Stimulated activated CD4-positive, alpha-beta T cell treated with anti-CD3 and anti-CD28 coated beads, Interleukin-15, amount 100 ng/mL, for 24 hours (primary cell): ENCODE measurements around the gene CCDC106.

Experiments used
- DNase-seq: peaks from one replicate; pipeline ENCODE4 v3.0.0-alpha.2; 2020

CCDC106 gene

GRCh38 chr19:55700813-55701212 lies 52.8 kb downstream of the CCDC106 start:
- peak; percentile 0 for DNase-seq

GRCh38 chr19:55702131-55702627 lies 54.2 kb downstream of the CCDC106 start:
- peak; percentile 1 for DNase-seq
